Brain pericyte (primary cell): ENCODE results near the gene PRKCA.
A peak's percentile ranks its signal among the peaks of the same experiment; 100 is the strongest.
"Not testable (repeated sequence)": the region's sequence is repeated elsewhere in the genome, so short reads cannot be mapped to it uniquely, and the experiment has no call there.

Source experiments
- DNase-seq: peaks from one replicate; pipeline ENCODE4 v3.0.0-alpha.2; 2012; ENCODE audit warnings: low read depth, low spot score

The PRKCA gene

GRCh38 chr17:66436631-66437030 is 134.2 kb downstream of the PRKCA start:
- no peak for DNase-seq

- DNase-seq = no peak
Measured at GRCh38 chr17:66437476-66438026, 135.1 kb downstream of the PRKCA start.

GRCh38 chr17:66438101-66438500 is 135.7 kb downstream of the PRKCA start:
- no peak for DNase-seq

GRCh38 chr17:66441101-66441661 is 138.8 kb downstream of the PRKCA start:
- no peak for DNase-seq

GRCh38 chr17:66443166-66443565 is 140.8 kb downstream of the PRKCA start:
- no peak for DNase-seq

- no peak for DNase-seq
Measured at GRCh38 chr17:66443606-66444005, 141.2 kb downstream of the PRKCA start.

GRCh38 chr17:66444031-66444430 is 141.6 kb downstream of the PRKCA start:
- no peak for DNase-seq

GRCh38 chr17:66445229-66445628 is 142.8 kb downstream of the PRKCA start:
- no peak for DNase-seq

- no peak for DNase-seq
Measured at GRCh38 chr17:66446419-66446818, 144.0 kb downstream of the PRKCA start.

GRCh38 chr17:66447159-66447558 is 144.7 kb downstream of the PRKCA start:
- DNase-seq = no peak

- DNase-seq = no peak
Measured at GRCh38 chr17:66448026-66448639, 145.7 kb downstream of the PRKCA start.

GRCh38 chr17:66449418-66449977 is 147.1 kb downstream of the PRKCA start:
- no peak for DNase-seq

GRCh38 chr17:66450008-66450851 is 147.8 kb downstream of the PRKCA start:
- no peak for DNase-seq

GRCh38 chr17:66450852-66451158 is 148.4 kb downstream of the PRKCA start:
- no peak for DNase-seq

GRCh38 chr17:66451188-66452149 is 149.1 kb downstream of the PRKCA start:
- DNase-seq = no peak

GRCh38 chr17:66455060-66455459 is 152.6 kb downstream of the PRKCA start:
- no peak for DNase-seq

GRCh38 chr17:66457499-66457898 is 155.1 kb downstream of the PRKCA start:
- not testable (repeated sequence) for DNase-seq

- DNase-seq = no peak
Measured at GRCh38 chr17:66458782-66459181, 156.4 kb downstream of the PRKCA start.

- DNase-seq = peak; percentile 91
Measured at GRCh38 chr17:66459811-66460270, 157.4 kb downstream of the PRKCA start.

GRCh38 chr17:66460558-66460957 is 158.1 kb downstream of the PRKCA start:
- DNase-seq = no peak

GRCh38 chr17:66461343-66461995 is 159.1 kb downstream of the PRKCA start:
- no peak for DNase-seq
